NCI-H1092 (cell line): ENCODE measurements around the gene RRN3.
"Not testable (repeated sequence)": the region's sequence is repeated elsewhere in the genome, so short reads cannot be mapped to it uniquely, and the experiment has no call there.

Experiments used
- DNase-seq: peaks from one replicate; lab custom pipeline; 2025; lab: John Stamatoyannopoulos, UW

RRN3 gene

GRCh38 chr16:15093955-15094827 lies at the start of gene RRN3:
TSS of gene RRN3 (minus strand) at chr16:15094272. CDS start at chr16:15094233, 39 bp downstream.
- DNase-seq: peak; percentile 92

- DNase-seq: not testable (repeated sequence)
Observed at GRCh38 chr16:15143601-15144091, 49.6 kb upstream of the RRN3 start.

GRCh38 chr16:15142891-15143600 lies 49.0 kb upstream of the RRN3 start:
- not testable (repeated sequence) for DNase-seq

GRCh38 chr16:15142107-15142890 lies 48.2 kb upstream of the RRN3 start:
- DNase-seq: not testable (repeated sequence)

- DNase-seq: no peak
Observed at GRCh38 chr16:15141586-15141985, 47.5 kb upstream of the RRN3 start.

GRCh38 chr16:15140444-15141365 lies 46.6 kb upstream of the RRN3 start:
- DNase-seq: not testable (repeated sequence)

- not testable (repeated sequence) for DNase-seq
Observed at GRCh38 chr16:15137514-15137913, 43.4 kb upstream of the RRN3 start.

GRCh38 chr16:15135483-15136360 lies 41.6 kb upstream of the RRN3 start:
- not testable (repeated sequence) for DNase-seq

- not testable (repeated sequence) for DNase-seq
Observed at GRCh38 chr16:15134752-15135482, 40.8 kb upstream of the RRN3 start.

- not testable (repeated sequence) for DNase-seq
Observed at GRCh38 chr16:15133554-15133953, 39.5 kb upstream of the RRN3 start.

GRCh38 chr16:15132719-15133428 lies 38.8 kb upstream of the RRN3 start:
- not testable (repeated sequence) for DNase-seq

- not testable (repeated sequence) for DNase-seq
Observed at GRCh38 chr16:15130943-15131700, 37.0 kb upstream of the RRN3 start.

- not testable (repeated sequence) for DNase-seq
Observed at GRCh38 chr16:15130256-15130932, 36.3 kb upstream of the RRN3 start.

GRCh38 chr16:15127641-15128425 lies 33.8 kb upstream of the RRN3 start:
- not testable (repeated sequence) for DNase-seq

GRCh38 chr16:15100372-15100987 lies 6.4 kb upstream of the RRN3 start:
- DNase-seq: not testable (repeated sequence)
